Measurements from ENCODE around the gene TMC7. TPM values are rescaled to one million over a fixed set of nuclear protein-coding genes. Genes with fewer than 3 reads are reported as not detected.
"Not testable (repeated sequence)": the region's sequence is repeated elsewhere in the genome, so short reads cannot be mapped to it uniquely, and the experiment has no call there.

TMC7 gene
- total RNA-seq, 1 donor from 2014 or later: 10.0 TPM

DNA sequence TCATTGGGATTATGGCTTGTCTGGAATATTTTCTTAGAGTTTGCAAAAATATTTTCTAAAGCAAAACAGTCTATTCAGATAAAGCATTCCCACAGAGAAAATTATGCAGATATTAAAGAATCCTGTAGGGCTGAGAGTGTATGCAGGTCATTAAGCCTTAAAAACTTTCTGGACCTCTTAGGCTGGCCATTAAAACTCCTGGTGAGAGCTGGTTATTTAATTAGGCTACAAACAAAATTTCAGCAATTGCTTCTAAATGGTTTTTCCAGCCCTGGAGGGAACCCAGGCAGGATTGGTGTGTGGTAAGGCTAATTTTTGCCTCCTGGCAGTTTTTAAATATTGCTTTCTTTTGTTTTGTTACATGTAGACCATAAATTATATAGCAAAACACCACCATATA lies 30.2 kb upstream of the TMC7 start:
- DNase-seq (ENCODE audit: low spot score in 2 of 2): no peak

DNA sequence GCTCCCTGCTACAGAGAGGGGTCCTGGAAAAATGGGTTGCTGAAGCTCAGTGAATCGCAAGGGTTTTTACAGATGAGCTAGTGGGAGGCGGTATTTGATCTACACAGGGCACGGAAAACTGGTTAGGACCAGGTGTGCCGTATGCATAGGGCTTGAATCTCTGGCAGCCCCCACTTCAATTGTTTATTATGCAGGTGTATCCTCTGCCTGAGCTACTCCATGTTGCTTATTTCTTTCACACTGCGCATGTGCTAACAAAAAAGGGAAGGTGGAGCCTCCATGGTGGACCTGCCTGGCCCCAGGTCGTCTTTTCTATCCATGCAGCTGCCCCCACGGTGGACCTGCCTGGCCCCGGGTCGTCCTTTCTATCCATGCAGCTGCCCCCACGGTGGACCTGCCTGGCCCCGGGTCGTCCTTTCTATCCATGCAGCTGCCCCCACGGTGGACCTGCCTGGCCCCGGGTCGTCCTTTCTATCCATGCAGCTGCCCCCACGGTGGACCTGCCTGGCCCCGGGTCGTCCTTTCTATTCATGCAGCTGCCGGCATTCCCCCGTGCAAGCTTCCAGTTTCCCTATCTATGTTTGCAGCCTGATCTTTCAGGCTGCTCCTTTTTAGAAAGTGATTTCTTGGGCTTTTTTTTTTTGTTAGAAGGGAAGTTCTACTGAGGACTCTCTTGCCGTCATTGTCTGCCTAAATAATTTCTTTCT lies 27.7 kb upstream of the TMC7 start:
- H3K9me3 ChIP-seq; H3K4me1 ChIP-seq; H3K36me3 ChIP-seq; H3K27ac ChIP-seq; H3K27me3 ChIP-seq; DNase-seq (ENCODE audit: low spot score in 2 of 2); intact Hi-C loops (cut with DNase I): not testable (repeated sequence)
- H3K4me3 ChIP-seq: peak overlapping the region in 1 of 2 donors; percentile 12

More for the DNA sequence above, 30.2 kb upstream of the TMC7 start:
- H3K27ac ChIP-seq: no peak overlapping the region
- intact Hi-C loops (cut with DNase I): no loop called here
- H3K27me3 ChIP-seq: no peaks in the 10 kb centered on the region
- TF ChIP-seq, protein P1, sequence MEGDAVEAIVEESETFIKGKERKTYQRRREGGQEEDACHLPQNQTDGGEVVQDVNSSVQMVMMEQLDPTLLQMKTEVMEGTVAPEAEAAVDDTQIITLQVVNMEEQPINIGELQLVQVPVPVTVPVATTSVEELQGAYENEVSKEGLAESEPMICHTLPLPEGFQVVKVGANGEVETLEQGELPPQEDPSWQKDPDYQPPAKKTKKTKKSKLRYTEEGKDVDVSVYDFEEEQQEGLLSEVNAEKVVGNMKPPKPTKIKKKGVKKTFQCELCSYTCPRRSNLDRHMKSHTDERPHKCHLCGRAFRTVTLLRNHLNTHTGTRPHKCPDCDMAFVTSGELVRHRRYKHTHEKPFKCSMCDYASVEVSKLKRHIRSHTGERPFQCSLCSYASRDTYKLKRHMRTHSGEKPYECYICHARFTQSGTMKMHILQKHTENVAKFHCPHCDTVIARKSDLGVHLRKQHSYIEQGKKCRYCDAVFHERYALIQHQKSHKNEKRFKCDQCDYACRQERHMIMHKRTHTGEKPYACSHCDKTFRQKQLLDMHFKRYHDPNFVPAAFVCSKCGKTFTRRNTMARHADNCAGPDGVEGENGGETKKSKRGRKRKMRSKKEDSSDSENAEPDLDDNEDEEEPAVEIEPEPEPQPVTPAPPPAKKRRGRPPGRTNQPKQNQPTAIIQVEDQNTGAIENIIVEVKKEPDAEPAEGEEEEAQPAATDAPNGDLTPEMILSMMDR (IDR thresholded peaks at IDR 0.05): no peak
- no peaks in the 10 kb centered on the region for H3K36me3 ChIP-seq
- no peaks in the 10 kb centered on the region for H3K9me3 ChIP-seq
- no peak overlapping the region for H3K4me3 ChIP-seq
- no peaks in the 10 kb centered on the region for H3K4me1 ChIP-seq

DNA sequence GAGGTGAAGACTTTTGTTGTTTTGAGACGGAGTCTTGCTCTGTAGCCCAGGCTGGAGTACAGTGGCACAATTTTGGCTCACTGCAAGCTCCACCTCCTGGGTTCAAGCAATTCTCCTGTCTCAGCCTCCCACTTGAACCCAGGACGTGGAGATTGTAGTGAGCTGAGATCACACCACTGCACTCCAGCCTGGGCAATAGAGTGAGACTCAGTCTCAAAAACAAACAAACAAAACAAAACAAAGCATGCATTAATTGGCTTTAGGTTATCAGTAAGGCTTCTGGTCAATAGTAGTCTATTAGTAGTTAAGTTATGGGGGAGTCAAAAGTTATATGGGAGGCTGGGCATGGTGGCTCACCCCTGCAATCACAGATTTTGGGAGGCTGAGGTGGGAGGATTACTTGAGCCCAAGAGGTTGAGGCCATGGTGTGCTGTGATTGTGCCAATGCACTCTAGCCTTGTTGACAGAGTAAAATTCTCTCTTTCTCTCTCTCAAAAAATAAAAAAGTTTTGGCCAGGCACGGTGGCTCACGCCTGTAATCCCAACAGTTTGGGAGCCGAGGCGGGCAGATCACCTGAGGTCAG lies 27.0 kb upstream of the TMC7 start:
- H3K27me3 ChIP-seq; H3K4me3 ChIP-seq; H3K9me3 ChIP-seq; H3K4me1 ChIP-seq; intact Hi-C loops (cut with DNase I); H3K36me3 ChIP-seq; H3K27ac ChIP-seq; DNase-seq (ENCODE audit: low spot score in 2 of 2): not testable (repeated sequence)

DNA sequence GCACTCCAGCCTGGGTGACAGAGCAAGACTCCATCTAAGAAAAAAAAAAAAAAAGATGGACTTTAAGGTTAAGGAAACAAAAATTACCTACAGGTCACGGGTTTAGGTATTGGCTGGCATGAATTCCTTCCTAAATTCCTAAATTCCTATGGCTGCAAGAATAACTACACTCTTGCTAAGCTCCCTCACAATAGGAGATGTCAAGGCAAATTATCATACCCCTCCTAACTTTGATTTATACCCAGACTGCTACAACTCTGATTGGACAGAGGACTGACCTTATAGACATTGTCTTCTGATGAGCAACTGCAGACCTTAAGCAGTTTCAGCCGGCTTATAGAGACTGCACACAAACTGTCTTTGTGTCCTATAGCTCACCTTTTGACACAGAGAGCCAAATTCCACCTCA lies 25.1 kb upstream of the TMC7 start:
- Histone ChIP-seq H3K4me1 (no peaks in the 10 kb centered on the region), H3K27ac (peak overlapping the region; percentile 42 to 56), H3K9me3 (no peaks in the 10 kb centered on the region), H3K36me3 (no peaks in the 10 kb centered on the region), H3K27me3 (no peaks in the 10 kb centered on the region), H3K4me3 (no peak overlapping the region)
- intact Hi-C loops (cut with DNase I): no loop called here
- DNase-seq (ENCODE audit: low spot score in 2 of 2): no peak
- TF ChIP-seq, protein P1 (IDR thresholded peaks at IDR 0.05): no peak

DNA sequence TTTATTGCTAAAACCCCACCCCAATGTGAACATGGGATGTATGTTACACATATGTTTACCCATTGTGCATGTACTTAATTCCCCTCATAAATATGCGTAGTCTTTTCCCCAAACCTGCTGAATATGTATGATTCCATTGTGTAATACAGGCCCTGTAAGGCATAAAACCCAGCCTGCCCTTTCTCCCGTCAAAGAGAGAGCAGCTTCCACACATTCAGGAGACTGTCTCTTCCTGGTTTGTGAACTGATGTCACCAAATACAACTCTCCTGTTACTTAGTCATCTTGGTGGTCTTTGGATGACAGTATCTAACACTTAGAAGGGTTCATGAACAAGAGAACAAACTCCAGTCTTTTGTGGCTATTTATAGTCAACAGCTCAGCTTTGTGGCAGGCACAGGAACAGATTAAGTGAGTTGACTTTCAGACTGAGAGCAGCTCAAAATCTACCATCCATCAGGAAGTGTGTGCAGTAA lies 24.7 kb upstream of the TMC7 start:
- Histone ChIP-seq H3K27ac (peak overlapping the region; percentile 42 to 56), H3K4me1 (no peaks in the 10 kb centered on the region), H3K9me3 (no peaks in the 10 kb centered on the region), H3K4me3 (no peak overlapping the region), H3K27me3 (no peaks in the 10 kb centered on the region), H3K36me3 (no peaks in the 10 kb centered on the region)
- TF ChIP-seq, protein P1 (IDR thresholded peaks at IDR 0.05): no peak
- no peak for DNase-seq (ENCODE audit: low spot score in 2 of 2)
- intact Hi-C loops (cut with DNase I): no loop called here

DNA sequence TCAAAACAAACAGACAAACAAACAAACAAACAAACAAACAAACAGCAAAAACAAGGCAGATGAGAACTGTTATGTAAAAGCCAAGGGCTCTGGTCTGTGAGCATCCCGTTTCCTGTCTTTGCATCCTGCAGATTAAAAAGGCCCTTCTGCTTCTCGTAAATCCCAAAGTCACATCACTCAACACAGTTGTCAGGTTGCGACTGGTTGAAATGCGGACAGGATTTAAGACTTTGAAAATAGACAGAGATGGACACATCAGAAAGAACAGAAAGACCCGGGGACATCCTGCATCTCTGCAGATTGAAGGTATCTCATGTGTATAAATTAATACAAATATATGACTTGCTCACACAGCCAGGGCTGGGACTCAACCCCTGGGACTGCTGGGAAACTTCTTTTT lies 18.2 kb upstream of the TMC7 start:
- no peaks in the 10 kb centered on the region for H3K4me1 ChIP-seq
- no peaks in the 10 kb centered on the region for H3K36me3 ChIP-seq
- no peak for DNase-seq (ENCODE audit: low spot score in 2 of 2)
- H3K27ac ChIP-seq: no peak overlapping the region
- H3K4me3 ChIP-seq: no peak overlapping the region
- intact Hi-C loops (cut with DNase I): loop anchor here (5.0 kb wide), 1 partner anchor 163 kb away; the partner anchor contains the start of gene ARL6IP1
- TF ChIP-seq, protein P1 (IDR thresholded peaks at IDR 0.05): no peak
- H3K9me3 ChIP-seq: no peaks in the 10 kb centered on the region
- no peaks in the 10 kb centered on the region for H3K27me3 ChIP-seq

Data from ascending aorta (tissue), 2 donors.